Skin epidermis (tissue), 12 donors: ENCODE measurements around the gene PTPRE.

ENCODE experiments used
- H3K27ac ChIP-seq, 21 experiments: fragments of 200-600 bp; sonication (generic) in 11 of 21; one replicate each; pipeline ENCODE4 v1.5.0; 2020; ENCODE audit warnings: mild to moderate bottlenecking in 3 of 21, inconsistent platforms in 2 of 21, moderate library complexity in 2 of 21
- H3K4me3 ChIP-seq, 7 experiments: fragments of 200-600 bp; sonication (generic) in 2 of 7; one replicate each; pipeline ENCODE4 v1.5.0; 2020; ENCODE audit warnings: inconsistent platforms in 2 of 7, mild to moderate bottlenecking in 2 of 7, moderate library complexity in 1 of 7

The PTPRE gene

GRCh38 chr10:128072941-128073645 is 166.2 kb downstream of the PTPRE start:
- Histone ChIP-seq H3K4me3 (no peak overlapping the region), H3K27ac (no peak overlapping the region)

GRCh38 chr10:128073890-128074289 is 167.0 kb downstream of the PTPRE start:
- no peak overlapping the region for H3K27ac ChIP-seq

DNA sequence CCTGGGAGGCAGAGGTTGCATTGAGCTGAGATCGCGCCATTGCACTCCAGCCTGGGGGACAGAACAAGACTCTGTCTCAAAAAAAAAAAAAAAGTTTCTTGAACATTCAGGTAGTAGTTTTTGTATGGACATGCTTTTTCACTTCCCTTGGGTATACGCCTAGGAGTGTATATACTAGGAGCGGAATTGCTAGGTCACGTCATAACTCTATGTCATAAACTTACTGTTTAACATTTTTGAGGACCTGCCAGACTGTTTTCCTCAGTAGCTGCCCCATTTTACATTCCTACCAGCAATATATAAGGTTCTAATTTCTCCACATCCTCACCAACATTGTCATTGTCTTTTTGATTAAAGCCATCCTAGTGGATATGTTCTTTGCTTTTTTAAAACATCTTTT is 167.7 kb downstream of the PTPRE start:
- no peak overlapping the region for H3K27ac ChIP-seq
- no peak overlapping the region for H3K4me3 ChIP-seq

More at GRCh38 chr10:128073890-128074289, 167.0 kb downstream of the PTPRE start:
- H3K4me3 ChIP-seq, result no peak overlapping the region

- no peak overlapping the region for H3K27ac ChIP-seq
- H3K4me3 ChIP-seq, result no peak overlapping the region
Observed at GRCh38 chr10:128077155-128077875, 170.4 kb downstream of the PTPRE start.

DNA sequence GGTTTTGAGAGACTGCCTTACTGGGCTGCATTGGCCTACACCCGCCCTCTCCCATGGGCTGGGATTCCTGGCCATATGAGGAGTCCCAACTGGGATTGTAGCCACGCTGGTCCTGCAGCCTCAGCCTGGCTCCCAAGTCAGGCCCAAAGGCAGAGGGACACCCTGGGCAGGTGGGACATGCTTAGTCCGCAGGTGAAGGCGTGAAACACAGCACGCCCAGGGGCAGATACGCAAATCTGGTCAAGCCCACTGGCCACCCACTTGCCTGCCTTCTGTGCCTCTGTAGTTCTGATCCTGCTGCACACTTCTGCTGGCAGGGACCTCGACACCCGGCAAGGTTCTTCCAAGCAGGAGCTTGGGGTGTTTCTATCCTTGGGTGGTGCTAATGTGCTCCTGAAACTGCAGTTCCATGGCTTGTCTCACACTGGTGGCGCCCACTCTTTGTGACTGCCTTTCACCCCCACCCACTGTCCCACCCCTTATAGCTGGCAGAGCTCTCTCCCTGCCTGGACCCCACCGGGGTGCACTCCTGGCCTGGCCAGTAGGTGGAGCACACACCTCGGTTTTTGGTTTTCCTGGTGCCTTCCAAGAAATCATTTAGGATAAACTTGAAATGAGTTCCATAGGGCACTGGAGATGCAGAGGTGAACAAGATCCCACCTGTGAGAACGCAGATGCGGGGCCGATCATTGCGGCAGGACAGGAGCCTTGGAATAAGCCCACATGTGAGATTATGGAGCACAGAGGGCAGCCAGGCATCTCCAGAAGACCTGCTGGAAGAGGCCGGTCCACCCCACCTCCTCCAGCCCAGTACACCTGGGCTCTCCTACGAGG is 171.4 kb downstream of the PTPRE start:
- Histone ChIP-seq H3K27ac (no peak overlapping the region), H3K4me3 (no peak overlapping the region)

- Histone ChIP-seq H3K27ac (no peak overlapping the region), H3K4me3 (no peak overlapping the region)
Observed at GRCh38 chr10:128080231-128080630, 173.3 kb downstream of the PTPRE start.

DNA sequence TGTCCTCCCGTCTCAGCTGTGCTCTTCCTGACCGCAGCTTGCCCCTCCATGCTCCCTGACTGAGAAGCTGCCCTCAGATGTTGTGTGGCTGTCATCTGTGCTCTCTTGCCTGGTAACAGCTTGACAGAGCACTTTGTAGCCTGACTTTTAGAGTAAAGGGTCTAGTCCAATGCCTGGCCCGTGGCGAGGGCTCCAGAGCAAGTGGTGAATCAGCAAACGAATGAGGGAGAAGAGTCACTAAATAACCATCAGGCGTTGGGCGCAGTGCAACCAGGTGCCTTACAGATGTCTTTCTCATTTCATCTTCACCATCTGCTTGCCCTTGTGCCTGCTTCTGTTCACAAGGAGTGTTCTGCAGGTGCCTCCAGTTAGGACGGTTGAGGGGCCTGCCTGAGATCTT is 173.7 kb downstream of the PTPRE start:
- Histone ChIP-seq H3K4me3 (no peak overlapping the region), H3K27ac (no peak overlapping the region)

DNA sequence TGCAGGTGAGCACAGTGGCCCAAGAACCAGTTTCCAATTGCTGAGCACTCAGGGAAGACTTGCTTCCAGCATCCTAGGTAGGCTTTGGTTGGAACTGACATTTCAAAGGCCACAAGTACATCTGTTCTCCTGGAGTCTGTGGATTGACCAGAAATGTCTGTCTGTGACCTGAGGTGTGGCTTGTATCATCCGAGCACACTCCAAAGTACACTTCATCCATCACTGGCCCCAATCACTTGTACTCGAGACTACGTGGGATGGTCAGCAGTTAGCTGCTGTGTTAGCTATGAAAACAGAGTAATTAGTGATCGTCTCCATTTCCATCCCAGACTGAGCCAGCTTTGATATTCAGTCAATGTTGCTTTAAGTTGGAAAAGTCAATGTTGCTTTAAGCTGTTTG is 174.3 kb downstream of the PTPRE start:
- H3K27ac ChIP-seq, result no peak overlapping the region
- H3K4me3 ChIP-seq, result no peak overlapping the region

DNA sequence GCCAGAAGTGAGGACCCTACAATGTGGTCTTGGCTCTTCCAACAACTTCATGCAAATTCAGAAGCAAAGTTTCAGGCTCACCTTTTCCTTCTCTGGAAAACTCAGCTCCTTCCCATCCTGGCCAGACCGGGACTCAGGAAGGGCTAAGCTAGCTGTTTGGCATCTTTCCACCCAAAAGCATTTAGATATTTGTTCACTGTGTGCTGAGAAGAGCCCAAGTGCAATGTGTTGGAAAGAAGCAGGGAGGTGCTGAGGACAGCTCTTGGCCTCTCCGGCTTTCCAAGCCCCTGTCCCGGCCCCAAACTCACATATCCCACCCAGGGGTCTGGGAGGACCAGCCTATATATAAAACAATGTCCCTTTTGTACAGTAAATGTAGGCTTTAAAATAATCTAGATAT is 174.8 kb downstream of the PTPRE start:
- H3K27ac ChIP-seq, result no peak overlapping the region
- H3K4me3 ChIP-seq, result no peak overlapping the region

GRCh38 chr10:128083191-128083895 is 176.4 kb downstream of the PTPRE start:
- Histone ChIP-seq H3K4me3 (no peak overlapping the region), H3K27ac (no peak overlapping the region)

- no peak overlapping the region for H3K27ac ChIP-seq
- H3K4me3 ChIP-seq, result no peak overlapping the region
Observed at GRCh38 chr10:128084364-128084763, 177.5 kb downstream of the PTPRE start.

GRCh38 chr10:128084991-128085390 is 178.1 kb downstream of the PTPRE start:
- Histone ChIP-seq H3K4me3 (no peak overlapping the region), H3K27ac (no peak overlapping the region)

- Histone ChIP-seq H3K27ac (no peak overlapping the region), H3K4me3 (no peak overlapping the region)
Observed at GRCh38 chr10:128086003-128086863, 179.3 kb downstream of the PTPRE start.

DNA sequence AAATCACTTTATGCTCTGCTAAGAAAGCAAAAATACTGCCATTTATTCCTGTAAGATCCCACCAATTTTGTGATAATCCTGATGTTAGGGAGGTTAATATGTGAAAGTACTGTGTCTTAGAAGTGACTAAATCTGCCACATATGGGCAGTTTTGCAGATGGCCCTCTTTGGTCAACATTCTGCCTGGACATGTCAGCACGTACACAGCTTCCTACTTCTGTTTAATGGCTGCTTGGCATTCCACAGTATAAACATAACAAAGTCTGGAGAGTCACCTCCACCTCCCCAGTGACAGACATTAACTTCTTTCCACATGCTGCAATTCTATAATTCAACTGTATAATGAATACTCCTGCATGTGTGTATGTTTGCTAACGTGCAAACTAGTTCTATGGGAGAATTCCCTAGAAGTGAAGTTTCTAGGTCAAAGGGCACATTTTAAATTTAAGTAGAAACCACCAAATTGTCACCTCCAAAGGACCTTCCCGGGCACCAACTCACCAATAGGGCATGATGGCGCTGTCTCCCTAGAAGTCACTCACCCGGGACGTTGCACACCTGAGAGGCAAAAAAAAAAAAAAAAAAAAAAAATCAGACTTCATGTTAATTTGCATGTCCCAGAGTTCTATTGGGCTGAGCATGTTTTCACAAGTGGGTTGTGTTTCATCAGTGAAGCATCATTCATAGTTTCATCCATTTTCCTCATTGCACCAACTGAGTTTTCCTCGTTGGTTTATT is 180.4 kb downstream of the PTPRE start:
- no peak overlapping the region for H3K27ac ChIP-seq
- H3K4me3 ChIP-seq, result no peak overlapping the region

- no peak overlapping the region for H3K4me3 ChIP-seq
- no peak overlapping the region for H3K27ac ChIP-seq
Observed at GRCh38 chr10:128087884-128088709, 181.2 kb downstream of the PTPRE start.

- Histone ChIP-seq H3K4me3 (no peak overlapping the region), H3K27ac (no peak overlapping the region)
Observed at GRCh38 chr10:128091636-128092210, 184.8 kb downstream of the PTPRE start.

- no peak overlapping the region for H3K27ac ChIP-seq
- H3K4me3 ChIP-seq, result no peak overlapping the region
Observed at GRCh38 chr10:128092454-128092853, 185.6 kb downstream of the PTPRE start.
